ENCODE results near the gene TNFSF11.
"Not testable (repeated sequence)": the region's sequence is repeated elsewhere in the genome, so short reads cannot be mapped to it uniquely, and the experiment has no call there.

Gene TNFSF11

GRCh38 chr13:42551611-42552010, 22.3 kb upstream of the TNFSF11 start:
- Histone ChIP-seq H3K4me1 (ENCODE audit: insufficient read depth, low read length, severe bottlenecking) (no peaks in the 10 kb centered on the region), H4K20me1 (ENCODE audit: insufficient read depth, low read length) (no peaks in the 10 kb centered on the region), H3K9me2 (ENCODE audit: low read depth, low read length) (no peaks in the 10 kb centered on the region), H3K4me3 (ENCODE audit: low read depth, low read length, poor library complexity, severe bottlenecking) (no peak overlapping the region), H3K27me3 (ENCODE audit: insufficient read depth, low read length) (no peaks in the 10 kb centered on the region), H3K36me3 (ENCODE audit: insufficient read depth, low read length) (no peaks in the 10 kb centered on the region), H2AFZ (ENCODE audit: low read length) (no peak overlapping the region), H3F3A (ENCODE audit: insufficient read depth, low read length) (no peaks in the 10 kb centered on the region), H3K9ac (ENCODE audit: low read length) (no peak overlapping the region), H3K27ac (ENCODE audit: low read depth, low read length, poor library complexity, severe bottlenecking) (no peak overlapping the region), H3K4me2 (ENCODE audit: low read length) (no peak overlapping the region), H3K79me2 (ENCODE audit: insufficient read depth, low read length) (no peaks in the 10 kb centered on the region), H3K9me3 (ENCODE audit: low read length) (no peaks in the 10 kb centered on the region)
- no peak for TF ChIP-seq EZH2 (IDR thresholded peaks at IDR 0.05; ENCODE audit: borderline replicate concordance, low read length)
- TF ChIP-seq CTCF (IDR thresholded peaks at IDR 0.05; ENCODE audit: low read length): no peak

- H3K36me3 ChIP-seq (ENCODE audit: insufficient read depth, low read length): no peaks in the 10 kb centered on the region
- H3K27me3 ChIP-seq (ENCODE audit: insufficient read depth, low read length): no peaks in the 10 kb centered on the region
- no peak overlapping the region for H2AFZ ChIP-seq (ENCODE audit: low read length)
- no peak overlapping the region for H3K27ac ChIP-seq (ENCODE audit: low read depth, low read length, poor library complexity, severe bottlenecking)
- no peak overlapping the region for H3K4me2 ChIP-seq (ENCODE audit: low read length)
- TF ChIP-seq CTCF (IDR thresholded peaks at IDR 0.05; ENCODE audit: low read length): no peak
- TF ChIP-seq EZH2 (IDR thresholded peaks at IDR 0.05; ENCODE audit: borderline replicate concordance, low read length): no peak
- no peaks in the 10 kb centered on the region for H4K20me1 ChIP-seq (ENCODE audit: insufficient read depth, low read length)
- H3K9me3 ChIP-seq (ENCODE audit: low read length): no peaks in the 10 kb centered on the region
- no peaks in the 10 kb centered on the region for H3K4me1 ChIP-seq (ENCODE audit: insufficient read depth, low read length, severe bottlenecking)
- no peaks in the 10 kb centered on the region for H3K9me2 ChIP-seq (ENCODE audit: low read depth, low read length)
- no peak overlapping the region for H3K4me3 ChIP-seq (ENCODE audit: low read depth, low read length, poor library complexity, severe bottlenecking)
- no peak overlapping the region for H3K9ac ChIP-seq (ENCODE audit: low read length)
- H3K79me2 ChIP-seq (ENCODE audit: insufficient read depth, low read length): no peaks in the 10 kb centered on the region
- H3F3A ChIP-seq (ENCODE audit: insufficient read depth, low read length): no peaks in the 10 kb centered on the region
Measured at GRCh38 chr13:42553098-42554046, 20.6 kb upstream of the TNFSF11 start.

GRCh38 chr13:42559057-42559456, 14.9 kb upstream of the TNFSF11 start:
- H3K79me2 ChIP-seq (ENCODE audit: insufficient read depth, low read length): no peaks in the 10 kb centered on the region
- H3K9me2 ChIP-seq (ENCODE audit: low read depth, low read length): no peaks in the 10 kb centered on the region
- no peak overlapping the region for H3K4me2 ChIP-seq (ENCODE audit: low read length)
- no peak overlapping the region for H2AFZ ChIP-seq (ENCODE audit: low read length)
- no peaks in the 10 kb centered on the region for H4K20me1 ChIP-seq (ENCODE audit: insufficient read depth, low read length)
- TF ChIP-seq CTCF (IDR thresholded peaks at IDR 0.05; ENCODE audit: low read length): no peak
- no peak for TF ChIP-seq EZH2 (IDR thresholded peaks at IDR 0.05; ENCODE audit: borderline replicate concordance, low read length)
- H3K4me3 ChIP-seq (ENCODE audit: low read depth, low read length, poor library complexity, severe bottlenecking): no peak overlapping the region
- no peaks in the 10 kb centered on the region for H3K27me3 ChIP-seq (ENCODE audit: insufficient read depth, low read length)
- H3K4me1 ChIP-seq (ENCODE audit: insufficient read depth, low read length, severe bottlenecking): no peaks in the 10 kb centered on the region
- H3K9ac ChIP-seq (ENCODE audit: low read length): no peak overlapping the region
- peaks cover 4% of the 10 kb centered on the region; the same call in 1 of the 2 replicates for H3K9me3 ChIP-seq (ENCODE audit: low read length)
- H3F3A ChIP-seq (ENCODE audit: insufficient read depth, low read length): no peaks in the 10 kb centered on the region
- no peak overlapping the region for H3K27ac ChIP-seq (ENCODE audit: low read depth, low read length, poor library complexity, severe bottlenecking)
- H3K36me3 ChIP-seq (ENCODE audit: insufficient read depth, low read length): no peaks in the 10 kb centered on the region

GRCh38 chr13:42559573-42560218, 14.3 kb upstream of the TNFSF11 start:
- H2AFZ ChIP-seq (ENCODE audit: low read length); H3K9ac ChIP-seq (ENCODE audit: low read length); H3K27ac ChIP-seq (ENCODE audit: low read depth, low read length, poor library complexity, severe bottlenecking); H3K79me2 ChIP-seq (ENCODE audit: insufficient read depth, low read length); H3F3A ChIP-seq (ENCODE audit: insufficient read depth, low read length); H3K4me3 ChIP-seq (ENCODE audit: low read depth, low read length, poor library complexity, severe bottlenecking); H4K20me1 ChIP-seq (ENCODE audit: insufficient read depth, low read length); H3K27me3 ChIP-seq (ENCODE audit: insufficient read depth, low read length); H3K4me1 ChIP-seq (ENCODE audit: insufficient read depth, low read length, severe bottlenecking); H3K9me2 ChIP-seq (ENCODE audit: low read depth, low read length); H3K36me3 ChIP-seq (ENCODE audit: insufficient read depth, low read length); H3K4me2 ChIP-seq (ENCODE audit: low read length); H3K9me3 ChIP-seq (ENCODE audit: low read length): not testable (repeated sequence)

GRCh38 chr13:42560320-42560719, 13.6 kb upstream of the TNFSF11 start:
- not testable (repeated sequence) for H3K27ac ChIP-seq (ENCODE audit: low read depth, low read length, poor library complexity, severe bottlenecking); H3K36me3 ChIP-seq (ENCODE audit: insufficient read depth, low read length); H4K20me1 ChIP-seq (ENCODE audit: insufficient read depth, low read length); H3K9me3 ChIP-seq (ENCODE audit: low read length); H3K4me2 ChIP-seq (ENCODE audit: low read length); H3K27me3 ChIP-seq (ENCODE audit: insufficient read depth, low read length); H3K9me2 ChIP-seq (ENCODE audit: low read depth, low read length); H3K9ac ChIP-seq (ENCODE audit: low read length); H3K4me1 ChIP-seq (ENCODE audit: insufficient read depth, low read length, severe bottlenecking); H2AFZ ChIP-seq (ENCODE audit: low read length); H3K4me3 ChIP-seq (ENCODE audit: low read depth, low read length, poor library complexity, severe bottlenecking); H3K79me2 ChIP-seq (ENCODE audit: insufficient read depth, low read length); H3F3A ChIP-seq (ENCODE audit: insufficient read depth, low read length)

Measured in OCI-LY1 (cell line).